BJ (cell line): ENCODE measurements around the gene CTNND2. TPM values are rescaled to one million over a fixed set of nuclear protein-coding genes. Genes with fewer than 3 reads are reported as not detected.

Experiments used
- CTCF ChIA-PET: fragments of 350-600 bp; formaldehyde crosslinking; extraction: SDS; loops from one replicate; lab custom pipeline; 2021; ENCODE audit warnings: antibody characterized with exemption, inconsistent platforms; lab: Yijun Ruan, JAX
- POLR2A ChIA-PET: fragments of 300-600 bp; sonication (Branson Sonifier 250); formaldehyde crosslinking; extraction: SDS; loops from one replicate; lab custom pipeline; 2021; ENCODE audit warnings: antibody characterized with exemption; lab: Charles Lee
- DNase-seq: peaks from one replicate; pipeline ENCODE4 v3.0.0-alpha.2; 2011; ENCODE audit warnings: low read depth
- H3K27me3 ChIP-seq: 2 replicates; pipeline ENCODE4 v1.6.0; 2011; ENCODE audit warnings: low read length; ENCODE audit not compliant: control insufficient read depth, insufficient read depth
- H3K36me3 ChIP-seq: 2 replicates; pipeline ENCODE4 v1.5.1; 2011; ENCODE audit warnings: low read length; ENCODE audit not compliant: control insufficient read depth, insufficient read depth
- H3K4me3 ChIP-seq: 2 replicates; pipeline ENCODE4 v1.5.1; 2011; ENCODE audit warnings: low read depth, mild to moderate bottlenecking, control low read depth, low read length
- polyA plus RNA-seq: library from polyadenylated mRNA; depleted of rRNA; stranded (reverse); fragments of >200 nt; gene quantifications from 2 replicates; pipeline ENCODE4 v1.2.3, GENCODE V29; 2011
- TF ChIP-seq, protein P1 (sequence below): IDR thresholded peaks from 2 replicates; pipeline ENCODE4 v1.5.1; 2011; ENCODE audit warnings: low read depth, mild to moderate bottlenecking, control low read depth, inconsistent platforms, low read length, moderate library complexity; ENCODE audit not compliant: insufficient read depth

Gene CTNND2
- polyA plus RNA-seq, 1 experiment, result not detected

DNA sequence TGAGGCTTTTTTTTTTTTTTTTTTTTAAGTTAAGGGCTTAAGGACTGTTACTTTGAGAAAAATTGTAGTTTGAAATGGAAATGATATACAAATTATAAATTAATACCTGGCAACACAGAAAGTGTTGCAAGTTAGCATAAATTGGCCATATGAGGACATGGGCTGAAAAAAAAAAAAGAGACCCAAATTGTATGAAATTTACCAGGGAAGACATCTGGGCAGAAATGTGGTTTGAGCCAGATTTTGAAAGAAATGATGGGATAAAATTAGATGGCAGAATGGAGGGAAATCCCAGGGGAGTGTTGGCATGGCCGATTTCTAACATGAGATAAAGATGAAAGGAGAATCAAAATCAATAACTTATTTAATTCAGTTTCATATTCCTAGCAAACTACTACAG lies 472.1 kb downstream of the CTNND2 start:
- Histone ChIP-seq H3K36me3 (no peaks in the 10 kb centered on the region), H3K27me3 (no peaks in the 10 kb centered on the region), H3K4me3 (no peak overlapping the region)
- POLR2A ChIA-PET, result no interaction called here
- CTCF ChIA-PET, result no interaction called here
- no peak for DNase-seq
- TF ChIP-seq, protein P1, sequence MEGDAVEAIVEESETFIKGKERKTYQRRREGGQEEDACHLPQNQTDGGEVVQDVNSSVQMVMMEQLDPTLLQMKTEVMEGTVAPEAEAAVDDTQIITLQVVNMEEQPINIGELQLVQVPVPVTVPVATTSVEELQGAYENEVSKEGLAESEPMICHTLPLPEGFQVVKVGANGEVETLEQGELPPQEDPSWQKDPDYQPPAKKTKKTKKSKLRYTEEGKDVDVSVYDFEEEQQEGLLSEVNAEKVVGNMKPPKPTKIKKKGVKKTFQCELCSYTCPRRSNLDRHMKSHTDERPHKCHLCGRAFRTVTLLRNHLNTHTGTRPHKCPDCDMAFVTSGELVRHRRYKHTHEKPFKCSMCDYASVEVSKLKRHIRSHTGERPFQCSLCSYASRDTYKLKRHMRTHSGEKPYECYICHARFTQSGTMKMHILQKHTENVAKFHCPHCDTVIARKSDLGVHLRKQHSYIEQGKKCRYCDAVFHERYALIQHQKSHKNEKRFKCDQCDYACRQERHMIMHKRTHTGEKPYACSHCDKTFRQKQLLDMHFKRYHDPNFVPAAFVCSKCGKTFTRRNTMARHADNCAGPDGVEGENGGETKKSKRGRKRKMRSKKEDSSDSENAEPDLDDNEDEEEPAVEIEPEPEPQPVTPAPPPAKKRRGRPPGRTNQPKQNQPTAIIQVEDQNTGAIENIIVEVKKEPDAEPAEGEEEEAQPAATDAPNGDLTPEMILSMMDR, result no peak

DNA sequence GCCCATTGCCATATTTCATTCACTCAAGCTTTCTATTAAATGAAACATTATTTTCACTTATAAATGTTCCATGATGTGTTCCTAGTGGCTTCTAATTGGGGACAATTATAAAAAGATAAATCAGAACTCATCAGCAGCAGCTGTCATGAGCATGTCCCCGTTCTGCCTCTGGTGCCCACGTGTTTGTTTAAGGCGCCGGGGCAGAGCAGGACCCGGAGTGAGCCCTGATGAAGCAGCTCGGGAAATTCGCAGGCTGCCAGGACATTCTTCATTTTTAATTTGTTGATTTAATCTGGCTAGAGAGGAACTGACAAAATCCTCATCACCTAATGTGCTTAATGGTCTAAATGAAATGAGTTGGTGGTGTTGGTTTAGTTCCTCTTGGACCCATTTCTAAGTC lies 475.0 kb downstream of the CTNND2 start:
- ChIA-PET CTCF (no interaction called here), POLR2A (no interaction called here)
- DNase-seq, result no peak
- no peak overlapping the region for H3K4me3 ChIP-seq
- no peaks in the 10 kb centered on the region for H3K36me3 ChIP-seq
- no peaks in the 10 kb centered on the region for H3K27me3 ChIP-seq
- TF ChIP-seq, protein P1, result no peak

DNA sequence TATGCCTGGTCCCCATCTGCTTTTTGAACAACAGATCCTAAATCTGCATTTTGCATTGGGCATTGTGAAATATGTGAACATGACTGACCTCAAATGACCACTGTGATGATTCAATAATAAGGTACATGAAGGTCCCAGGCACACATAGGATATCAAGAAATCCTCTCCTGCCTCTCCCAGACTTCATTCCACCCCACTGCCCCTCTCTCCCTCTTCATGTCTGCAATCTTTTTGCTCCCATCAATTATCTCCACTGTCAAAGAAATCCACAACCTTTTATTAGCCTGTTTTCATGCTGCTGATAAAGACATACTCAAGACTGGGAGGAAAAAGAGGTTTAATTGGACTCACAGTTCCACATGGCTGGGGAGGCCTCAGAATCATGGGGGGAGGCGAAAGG lies 476.7 kb downstream of the CTNND2 start:
- ChIA-PET POLR2A (no interaction called here), CTCF (no interaction called here)
- no peaks in the 10 kb centered on the region for H3K27me3 ChIP-seq
- no peaks in the 10 kb centered on the region for H3K36me3 ChIP-seq
- TF ChIP-seq, protein P1, result no peak
- H3K4me3 ChIP-seq, result no peak overlapping the region
- no peak for DNase-seq

DNA sequence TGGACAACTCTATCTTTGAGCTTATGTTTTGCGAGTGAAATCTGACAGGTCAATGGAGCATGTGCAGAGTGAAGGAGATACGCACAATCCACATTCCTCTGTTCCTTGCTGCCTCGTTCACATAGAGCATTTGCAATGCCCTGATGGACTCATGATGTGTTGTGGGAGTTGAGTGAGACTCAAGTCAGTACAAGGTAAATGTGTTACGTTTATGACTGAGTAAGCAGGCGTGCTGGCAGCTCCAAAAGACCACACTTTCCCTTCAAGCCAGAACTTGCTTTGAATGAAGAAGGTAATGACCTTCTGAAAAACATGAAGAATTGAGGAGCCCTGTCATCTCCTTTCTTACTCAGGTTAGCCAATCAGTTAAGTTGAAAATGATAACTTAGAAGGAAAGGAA lies 477.8 kb downstream of the CTNND2 start:
- TF ChIP-seq, protein P1, result no peak
- Histone ChIP-seq H3K27me3 (no peaks in the 10 kb centered on the region), H3K36me3 (no peaks in the 10 kb centered on the region), H3K4me3 (no peak overlapping the region)
- no peak for DNase-seq
- POLR2A ChIA-PET, result no interaction called here
- CTCF ChIA-PET, result no interaction called here

DNA sequence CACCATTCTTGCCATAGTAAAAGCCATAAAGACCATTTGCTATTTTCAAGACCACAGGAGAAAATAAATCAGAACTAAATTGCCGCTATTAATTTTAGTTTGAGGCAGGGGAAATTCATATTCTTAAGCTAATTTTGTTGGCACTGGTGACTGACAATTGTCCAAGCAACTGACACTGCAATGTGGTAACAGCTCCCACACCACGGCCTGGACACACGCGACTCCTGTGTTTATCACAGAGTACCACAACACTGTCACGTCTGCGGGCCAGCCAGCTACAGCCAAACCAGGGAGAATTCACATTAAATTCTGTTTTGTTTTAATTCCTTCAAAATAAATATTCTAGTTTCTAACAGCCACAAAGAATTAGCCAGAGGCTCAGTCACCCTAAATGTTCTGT lies 481.9 kb downstream of the CTNND2 start:
- no peak overlapping the region for H3K4me3 ChIP-seq
- POLR2A ChIA-PET, result no interaction called here
- TF ChIP-seq, protein P1, result no peak
- no peak for DNase-seq
- no peaks in the 10 kb centered on the region for H3K36me3 ChIP-seq
- CTCF ChIA-PET, result no interaction called here
- H3K27me3 ChIP-seq, result no peaks in the 10 kb centered on the region
